Measurements from ENCODE around the gene PPARG.
A peak's percentile ranks its signal among the peaks of the same experiment; 100 is the strongest.

Gene PPARG

GRCh38 chr3:12420393-12420792 lies 131.5 kb downstream of the PPARG start:
- peak; percentile 39 to 58 for DNase-seq

- no peak for DNase-seq
Observed at GRCh38 chr3:12421132-12421531, 132.3 kb downstream of the PPARG start.

DNA sequence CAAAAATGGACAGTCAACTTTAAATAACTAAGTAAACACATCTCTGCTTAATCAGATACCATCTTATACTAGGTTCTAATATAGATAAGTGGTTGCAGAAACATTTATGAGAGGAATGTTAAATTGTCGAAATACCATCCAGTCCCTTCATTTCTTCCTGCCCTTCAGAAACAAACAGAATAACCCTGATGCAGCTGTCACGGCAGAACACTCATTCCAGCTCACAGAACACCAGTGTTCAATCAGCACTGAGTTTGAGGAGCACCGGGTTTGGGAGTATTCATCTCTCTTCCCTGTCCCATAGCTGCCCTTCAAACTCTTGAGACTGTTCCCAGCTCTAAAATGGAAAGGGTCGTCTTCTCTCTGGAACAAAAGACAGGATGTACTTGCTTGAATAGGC lies 134.3 kb downstream of the PPARG start:
- DNase-seq, result no peak

DNA sequence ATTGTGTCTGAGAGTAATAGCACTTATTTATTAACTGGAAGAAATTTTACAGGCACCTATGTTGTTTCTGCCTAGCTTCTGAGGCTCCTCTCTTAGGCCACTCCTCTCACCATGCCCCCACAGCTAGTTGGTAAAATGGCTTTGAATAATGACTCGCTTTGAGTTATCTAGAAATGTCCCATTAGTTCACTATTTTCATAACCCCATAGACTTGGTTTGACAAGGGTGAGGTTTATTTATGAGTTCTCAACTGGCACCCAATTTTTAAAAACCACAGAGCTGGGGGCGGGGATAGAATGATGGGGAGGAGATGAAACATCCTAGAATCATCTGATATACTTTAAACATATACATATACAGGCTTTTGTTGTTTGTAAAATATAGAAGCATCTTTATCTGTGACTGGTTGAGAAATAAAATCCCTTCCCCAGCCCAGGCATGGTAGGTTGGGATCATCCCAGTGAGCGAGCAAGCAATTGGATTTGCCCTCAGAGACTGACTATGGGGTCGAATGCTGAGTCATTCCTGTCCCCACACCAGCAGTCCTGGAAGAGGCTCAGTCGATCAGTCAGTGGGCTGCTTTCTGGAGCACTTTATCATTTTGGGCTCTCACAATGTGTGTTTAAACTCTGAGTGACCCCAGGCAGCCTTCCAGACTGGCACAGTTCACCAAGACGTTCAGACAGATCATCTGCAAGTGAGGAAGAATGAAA lies 135.2 kb downstream of the PPARG start:
- DNase-seq, result peak; percentile 43 to 49

GRCh38 chr3:12424635-12425319 lies 135.9 kb downstream of the PPARG start:
- no peak for DNase-seq

DNA sequence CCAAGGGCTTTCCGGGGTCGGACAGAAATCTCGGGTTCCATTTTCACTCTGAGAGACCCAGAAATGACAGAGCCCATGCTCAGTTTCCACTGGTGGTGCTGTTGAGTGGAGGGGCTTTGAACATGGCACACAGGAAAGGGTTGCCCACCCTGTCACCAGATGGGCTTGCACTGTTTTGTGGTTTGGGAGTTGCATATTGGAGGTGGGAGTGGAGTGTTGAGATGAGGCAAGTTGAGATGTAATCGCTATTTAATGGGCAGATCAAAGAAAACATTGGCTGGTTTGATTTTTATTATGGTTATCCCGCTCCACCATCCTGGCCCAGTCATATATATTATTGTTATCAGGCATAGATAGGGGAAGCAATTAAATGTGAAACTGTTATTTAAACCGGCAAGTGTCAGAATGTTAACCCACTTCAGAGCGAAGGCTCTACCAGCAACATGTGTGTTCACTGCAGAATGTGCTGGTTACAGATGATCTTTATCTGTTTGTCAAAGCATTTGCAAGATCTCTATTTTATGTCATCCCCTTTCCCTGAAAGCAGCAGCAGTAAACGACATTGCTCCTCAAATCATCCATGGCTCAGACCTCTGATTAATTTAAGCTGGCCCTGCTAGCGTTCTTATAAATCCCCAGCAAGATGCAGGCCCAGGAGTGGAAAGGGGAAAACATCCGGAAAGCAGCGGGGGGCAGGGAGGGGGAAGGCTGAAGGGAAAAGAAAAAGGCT lies 137.1 kb downstream of the PPARG start:
- no peak for DNase-seq

- DNase-seq, result no peak
Observed at GRCh38 chr3:12427551-12427950, 138.7 kb downstream of the PPARG start.

- no peak for DNase-seq
Observed at GRCh38 chr3:12428126-12428525, 139.3 kb downstream of the PPARG start.

- no peak for DNase-seq
Observed at GRCh38 chr3:12430086-12430485, 141.2 kb downstream of the PPARG start.

- no peak for DNase-seq
Observed at GRCh38 chr3:12433823-12434222, 145.0 kb downstream of the PPARG start.

DNA sequence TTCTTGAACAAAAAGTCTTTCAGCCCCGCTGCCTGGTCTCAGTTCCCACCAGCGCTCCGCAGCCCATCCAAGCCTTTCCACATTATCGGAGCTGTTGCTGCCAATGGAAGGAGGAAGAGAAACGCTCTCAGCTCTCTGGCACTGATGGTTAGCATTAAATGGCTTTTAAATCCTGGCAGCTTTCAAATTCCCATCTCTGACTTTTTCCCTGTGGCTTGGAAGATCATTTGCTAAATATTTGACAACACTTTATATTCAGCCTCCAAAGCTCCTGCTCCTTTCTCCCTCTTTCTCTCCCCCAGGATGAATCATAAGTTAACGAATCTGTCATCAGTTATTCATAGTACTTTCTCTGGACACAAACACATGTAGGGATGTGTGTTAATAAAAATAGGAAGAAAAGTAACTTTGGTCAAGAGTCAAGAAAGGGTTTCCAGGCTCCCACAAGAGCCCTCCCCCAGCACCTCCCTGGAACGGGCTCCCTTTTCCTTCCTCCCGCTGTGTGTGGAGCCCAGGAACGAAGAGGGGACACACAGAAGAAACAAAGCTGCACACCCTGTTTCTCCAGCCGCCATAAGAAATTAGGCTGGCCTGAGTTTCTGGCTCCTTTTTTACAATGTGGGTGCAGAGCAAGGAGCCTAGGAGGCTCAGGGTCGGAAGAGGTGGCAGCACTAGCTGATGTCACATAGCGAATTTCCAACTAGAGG lies 147.8 kb downstream of the PPARG start:
- DNase-seq, result no peak

DNA sequence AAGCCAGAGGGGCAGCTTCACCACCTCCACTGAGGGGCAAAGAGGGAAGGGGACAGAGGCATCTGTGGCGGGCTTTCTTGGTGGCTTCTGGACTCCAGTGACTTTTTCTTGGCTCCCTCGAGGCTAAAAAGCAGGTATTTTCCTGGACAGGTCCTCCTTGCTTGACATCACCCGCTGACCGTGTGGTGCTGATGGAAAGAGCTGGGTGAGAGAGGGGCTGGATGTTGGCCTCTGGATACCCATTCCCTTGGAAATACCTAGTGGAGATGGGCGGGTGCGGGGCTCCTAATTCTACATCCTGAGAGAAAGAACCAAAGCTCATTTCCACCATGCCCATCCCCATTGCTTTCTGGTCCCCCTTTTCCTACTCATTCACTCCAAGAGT lies 148.3 kb downstream of the PPARG start:
- no peak for DNase-seq

GRCh38 chr3:12437861-12438260 lies 149.0 kb downstream of the PPARG start:
- no peak for DNase-seq

- DNase-seq, result no peak
Observed at GRCh38 chr3:12438318-12438717, 149.4 kb downstream of the PPARG start.

GRCh38 chr3:12439161-12439940 lies 150.5 kb downstream of the PPARG start:
- no peak for DNase-seq

- no peak for DNase-seq
Observed at GRCh38 chr3:12440927-12441714, 152.3 kb downstream of the PPARG start.

DNA sequence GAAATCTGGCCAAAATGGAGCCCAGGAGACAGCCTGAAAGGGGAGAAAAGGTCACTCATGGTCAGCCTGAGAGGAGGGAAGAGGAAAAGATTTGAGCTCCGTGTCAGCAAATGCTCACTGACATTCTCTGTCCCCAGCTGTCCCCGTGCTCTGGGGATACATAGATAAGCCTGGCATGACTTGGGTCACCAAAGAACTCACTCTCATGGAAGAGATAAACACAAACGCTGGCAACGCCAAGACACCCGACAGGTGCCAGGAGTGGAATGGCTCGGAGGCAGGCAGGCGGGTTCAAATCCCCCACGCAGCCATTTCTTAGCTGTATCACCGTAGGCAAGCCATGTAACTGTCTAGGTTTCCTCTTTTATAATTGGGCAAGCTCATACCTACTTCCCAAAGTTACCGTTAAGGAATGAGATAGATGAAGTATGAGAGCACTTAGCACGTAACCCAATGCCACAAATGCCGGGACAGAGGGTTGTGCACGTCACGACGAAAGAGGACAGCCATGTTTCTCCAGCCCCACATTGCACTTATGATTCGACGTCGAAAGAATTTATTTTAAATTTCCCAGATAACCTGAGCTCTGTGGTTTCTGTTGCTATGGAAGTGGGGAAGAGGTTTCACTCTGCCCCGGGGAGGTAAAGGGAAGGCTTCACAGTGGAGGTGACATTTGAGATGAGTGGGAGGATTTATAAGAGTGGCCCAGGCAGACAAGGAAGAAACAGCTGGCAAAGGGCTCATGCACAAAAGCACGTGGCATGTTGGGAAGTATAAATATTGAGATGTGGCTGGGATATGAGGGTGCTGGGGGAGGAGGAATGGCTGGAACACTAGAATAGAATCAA lies 154.0 kb downstream of the PPARG start:
- DNase-seq, result no peak

- no peak for DNase-seq
Observed at GRCh38 chr3:12443781-12444522, 155.1 kb downstream of the PPARG start.

DNA sequence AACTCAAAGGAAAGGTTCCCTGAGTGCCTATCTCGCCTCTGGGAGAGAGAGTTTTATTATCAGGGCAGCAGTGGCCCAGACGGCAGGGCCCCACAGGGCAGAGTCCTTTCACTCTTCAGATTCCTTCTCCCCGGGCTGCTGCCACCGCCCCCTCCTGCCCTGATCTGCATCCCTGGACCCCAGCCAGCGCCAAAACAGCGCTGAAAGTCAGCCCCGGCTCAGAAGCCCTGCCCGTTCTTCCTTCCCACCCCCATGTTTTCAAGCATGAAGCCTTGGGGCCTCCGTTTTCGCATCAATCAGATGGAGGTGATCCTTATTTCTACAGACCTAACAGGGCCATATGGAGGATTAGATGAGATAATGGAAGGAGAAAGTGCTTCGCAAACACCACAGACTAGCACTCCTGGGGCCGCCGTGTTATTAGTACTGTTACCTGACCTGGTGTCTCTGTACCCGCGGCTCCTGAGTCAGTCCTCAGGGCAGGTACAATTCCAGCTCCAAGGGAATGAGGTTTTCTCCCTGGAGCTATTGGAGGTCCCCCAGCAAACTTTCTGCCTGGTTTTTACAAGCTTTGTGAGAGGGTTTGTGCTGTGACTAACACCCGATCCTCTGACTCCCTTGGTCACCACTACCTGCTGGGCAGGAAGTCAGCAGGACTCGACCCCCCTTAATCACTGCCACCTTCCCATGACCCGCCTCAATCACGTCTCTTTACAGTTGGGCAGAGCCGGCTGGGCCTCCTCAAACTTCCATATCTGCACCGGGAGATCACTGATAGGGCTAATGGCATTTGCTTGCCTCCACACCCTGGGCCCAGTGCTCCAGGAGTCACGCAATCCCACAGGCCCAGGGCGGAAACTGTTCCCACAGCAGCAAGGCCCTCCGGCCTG lies 156.0 kb downstream of the PPARG start:
- DNase-seq, result no peak
